GM12878 (cell line): ENCODE data around the gene RNF130. TPM values are rescaled to one million over a fixed set of nuclear protein-coding genes. Genes with fewer than 3 reads are reported as not detected.

Experiments used
- ATAC-seq: fragments of 200-7000 bp; cut with Tn5 transposase; 3 replicates; pipeline ENCODE4 v1.9.1; 2020; ENCODE audit warnings: mild to moderate bottlenecking, moderate library complexity
- BruUV-seq: library from RNA; stranded (reverse); fragments of 400-500 nt; replicated peaks from 2 replicates; lab custom pipeline; 2021; lab: Mats Ljungman, UMichigan
- CTCF ChIA-PET: fragments of 300-600 bp; sonication (Branson Sonifier 250); formaldehyde crosslinking; extraction: SDS; loops from one replicate; lab custom pipeline; 2021; ENCODE audit warnings: inconsistent platforms; lab: Yijun Ruan, JAX
- POLR2A ChIA-PET: fragments of 350-600 bp; formaldehyde crosslinking; extraction: SDS; loops from one replicate; lab custom pipeline; 2021; ENCODE audit warnings: inconsistent platforms; lab: Charles Lee
- RAD21 ChIA-PET: fragments of 300-600 bp; sonication (Branson Sonifier 250); formaldehyde crosslinking; loops from one replicate; lab custom pipeline; 2023; ENCODE audit warnings: antibody characterized with exemption; ENCODE audit not compliant: unreplicated experiment; lab: Charles Lee
- SMC1A ChIA-PET: fragments of 300-600 bp; sonication (Branson Sonifier 250); formaldehyde crosslinking; loops from one replicate; lab custom pipeline; 2023; ENCODE audit not compliant: unreplicated experiment, uncharacterized antibody; lab: Charles Lee
- DNase-seq: peaks from one replicate; pipeline ENCODE4 v3.0.0-alpha.2; 2011; ENCODE audit warnings: low read depth, low spot score
- FAIRE-seq: peaks from 3 replicates; lab custom pipeline; 2011; peaks lifted over from hg19 to GRCh38; lab: Jason Lieb, UNC
- H2AFZ ChIP-seq: 2 replicates; pipeline ENCODE4 v1.6.0; 2011; ENCODE audit warnings: low read depth, low read length, control low read depth; ENCODE audit not compliant: control insufficient read depth
- H3K27ac ChIP-seq: 2 replicates; pipeline ENCODE4 v1.5.1; 2011; ENCODE audit warnings: control low read depth; ENCODE audit not compliant: control insufficient read depth, insufficient read depth
- H3K27me3 ChIP-seq, 2 experiments: replicated peaks in 1 of 2; 2 replicates each; pipeline versions ENCODE4 v1.6.0 to v1.6.1; 2011; ENCODE audit warnings: low read length in 1 of 2; ENCODE audit not compliant: control insufficient read depth in 2 of 2, insufficient read depth in 2 of 2
- H3K36me3 ChIP-seq, 2 experiments: 2 replicates each; pipeline ENCODE4 v1.5.1; 2011; ENCODE audit warnings: low read length in 1 of 2; ENCODE audit not compliant: control insufficient read depth in 2 of 2, insufficient read depth in 2 of 2
- H3K4me1 ChIP-seq: 2 replicates; pipeline ENCODE4 v1.6.1; 2011; ENCODE audit warnings: mild to moderate bottlenecking, low read length, moderate library complexity, mixed read lengths; ENCODE audit not compliant: control insufficient read depth, insufficient read depth
- H3K4me2 ChIP-seq: 2 replicates; pipeline ENCODE4 v1.6.0; 2011; ENCODE audit warnings: control low read depth; ENCODE audit not compliant: control insufficient read depth, insufficient read depth
- H3K4me3 ChIP-seq: fragments of 200-600 bp; sonication (generic); 2 replicates; pipeline ENCODE4 v1.5.1; 2016
- H3K79me2 ChIP-seq: 2 replicates; pipeline ENCODE4 v1.6.0; 2011; ENCODE audit warnings: low read length; ENCODE audit not compliant: control insufficient read depth, insufficient read depth
- H3K9ac ChIP-seq: 2 replicates; pipeline ENCODE4 v1.8.0; 2011; ENCODE audit warnings: low read length, control low read depth, mixed read lengths; ENCODE audit not compliant: control insufficient read depth, insufficient read depth
- H3K9me3 ChIP-seq: replicated peaks from 3 replicates; pipeline ENCODE4 v1.5.1; 2011; ENCODE audit warnings: mild to moderate bottlenecking, low read length; ENCODE audit not compliant: control insufficient read depth, insufficient read depth
- H4K20me1 ChIP-seq: 2 replicates; pipeline ENCODE4 v1.6.0; 2011; ENCODE audit not compliant: control insufficient read depth, insufficient read depth
- CBX3 ChIP-seq: fragments of 200-600 bp; sonication (generic); IDR thresholded peaks from 2 replicates; pipeline ENCODE4 v1.6.1; 2016; ENCODE audit warnings: low read depth, borderline replicate concordance
- EP300 ChIP-seq, 2 experiments: fragments of 150-350 bp in 1 of 2; IDR thresholded peaks; 2 replicates each; pipeline ENCODE4 v1.6.1; 2011 to 2012; ENCODE audit warnings: low read depth in 2 of 2, low read length in 2 of 2, borderline replicate concordance in 1 of 2, improper control_type of control experiment in 1 of 2, inconsistent platforms in 1 of 2; ENCODE audit not compliant: control insufficient read depth in 1 of 2
- FOXM1 ChIP-seq: IDR thresholded peaks from 2 replicates; pipeline ENCODE4 v1.6.1; 2012; ENCODE audit warnings: low read depth, mild to moderate bottlenecking, inconsistent platforms, low read length, moderate library complexity
- HCFC1 ChIP-seq: fragments of 150-350 bp; IDR thresholded peaks from 2 replicates; pipeline ENCODE4 v1.6.1; 2014; ENCODE audit warnings: low read length
- HSF1 ChIP-seq: fragments of 150-350 bp; IDR thresholded peaks from 2 replicates; pipeline ENCODE4 v1.6.1; 2014; ENCODE audit warnings: mild to moderate bottlenecking, low read depth, low read length
- PAX8 ChIP-seq: fragments of 450-650 bp; IDR thresholded peaks from 2 replicates; pipeline ENCODE4 v1.6.1; 2017; ENCODE audit warnings: mild to moderate bottlenecking, moderate library complexity
- SMAD5 ChIP-seq: IDR thresholded peaks from 2 replicates; pipeline ENCODE4 v1.6.1; 2016; ENCODE audit warnings: antibody characterized with exemption, low read depth
- SMC3 ChIP-seq: IDR thresholded peaks from 2 replicates; pipeline ENCODE4 v1.6.1; 2011; ENCODE audit warnings: low read length, improper control_type of control experiment, borderline replicate concordance
- TARDBP ChIP-seq: IDR thresholded peaks from 2 replicates; pipeline ENCODE4 v1.6.1; 2016; ENCODE audit warnings: borderline replicate concordance
- TBL1XR1 ChIP-seq: IDR thresholded peaks from 2 replicates; pipeline ENCODE4 v1.6.1; 2012; ENCODE audit warnings: low read depth, low read length, improper control_type of control experiment
- WGBS: methylation state at CpG from one replicate; pipeline ENCODE4 v1.1.6; 2016; ENCODE audit warnings: low lambda C conversion rate; ENCODE audit not compliant: insufficient replicate concordance, insufficient coverage; ENCODE audit errors: missing lambda C conversion rate; 5-methylcytosine and 5-hydroxymethylcytosine counted together
- in situ Hi-C: fragments of 300-500 bp; cut with MboI; formaldehyde crosslinking; loops from 9 replicates; pipeline ENCODE4 v1.14.3; 2018; ENCODE audit warnings: mixed read lengths
- intact Hi-C: fragments of 100-400 bp; cut with micrococcal nuclease; formaldehyde crosslinking; loops from one replicate; pipeline ENCODE4 v1.14.2; 2022; ENCODE audit not compliant: unreplicated experiment
- polyA plus RNA-seq, 11 experiments: library from polyadenylated mRNA; depleted of rRNA in 4 of 11; unstranded in 6 of 11; stranded (reverse) in 5 of 11; fragments of >200 nt; fragmentation: Nextera tagmentation in 4 of 11; fragmentation: Illumina TruSeq in 1 of 11; extraction: Ambion mirVana in 4 of 11; extraction: Trizol in 1 of 11; gene quantifications; 1 replicate in 1 of 11; 2 replicates in 10 of 11; pipeline versions ENCODE4 v1.2.1 to v1.2.3, GENCODE V29; 2011 to 2016; ENCODE audit warnings: inconsistent platforms in 2 of 11, missing spikeins in 2 of 11, low read depth in 1 of 11
- total RNA-seq, 4 experiments: library from RNA; depleted of rRNA in 3 of 4; stranded (reverse); fragments of >200 nt in 3 of 4; fragmentation: Illumina TruSeq in 1 of 4; extraction: Trizol in 1 of 4; gene quantifications; 2 replicates each; pipeline versions ENCODE4 v1.2.1 to v1.2.3, GENCODE V29; 2013 to 2021
- TF ChIP-seq, protein P1 (sequence below): fragments of 450-650 bp; IDR thresholded peaks from 2 replicates; pipeline ENCODE4 v1.6.1; 2018; ENCODE audit warnings: borderline replicate concordance, mild to moderate bottlenecking; ENCODE audit not compliant: partially characterized antibody

RNF130 gene
- total and polyA plus RNA-seq, 10 of the 15 experiments (the other 5 are each of a cell fraction or from before 2014, with no cell fraction given) = 0.04 to 0.36 (median 0.11) TPM; not detected in 1

DNA sequence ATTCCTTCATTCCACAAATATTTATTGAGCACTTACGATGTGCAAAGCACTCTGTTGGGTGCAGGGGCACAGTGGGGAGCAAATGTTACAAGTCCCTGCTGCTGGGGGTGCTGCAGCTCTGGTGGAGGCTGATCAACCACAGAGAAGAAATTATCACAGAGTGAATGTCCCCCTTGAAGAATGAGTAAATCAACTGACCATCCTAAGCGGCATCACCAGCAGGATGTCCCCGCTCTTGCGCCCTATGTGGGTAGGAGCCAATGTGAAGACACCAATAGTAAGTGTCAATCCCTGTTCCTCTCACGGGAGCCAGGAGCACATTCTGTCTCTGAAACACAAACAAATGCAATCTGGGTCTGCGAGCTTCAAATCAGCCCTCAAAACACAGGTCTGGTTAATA, 116.5 kb downstream of the RNF130 start:
- H3K27ac ChIP-seq = no peak overlapping the region
- TF ChIP-seq SMC3 = no peak
- no peak for TF ChIP-seq SMAD5
- TF ChIP-seq FOXM1 = no peak
- TF ChIP-seq TARDBP = no peak
- TF ChIP-seq CBX3 = no peak
- no peak for TF ChIP-seq HSF1
- TF ChIP-seq, protein P1, sequence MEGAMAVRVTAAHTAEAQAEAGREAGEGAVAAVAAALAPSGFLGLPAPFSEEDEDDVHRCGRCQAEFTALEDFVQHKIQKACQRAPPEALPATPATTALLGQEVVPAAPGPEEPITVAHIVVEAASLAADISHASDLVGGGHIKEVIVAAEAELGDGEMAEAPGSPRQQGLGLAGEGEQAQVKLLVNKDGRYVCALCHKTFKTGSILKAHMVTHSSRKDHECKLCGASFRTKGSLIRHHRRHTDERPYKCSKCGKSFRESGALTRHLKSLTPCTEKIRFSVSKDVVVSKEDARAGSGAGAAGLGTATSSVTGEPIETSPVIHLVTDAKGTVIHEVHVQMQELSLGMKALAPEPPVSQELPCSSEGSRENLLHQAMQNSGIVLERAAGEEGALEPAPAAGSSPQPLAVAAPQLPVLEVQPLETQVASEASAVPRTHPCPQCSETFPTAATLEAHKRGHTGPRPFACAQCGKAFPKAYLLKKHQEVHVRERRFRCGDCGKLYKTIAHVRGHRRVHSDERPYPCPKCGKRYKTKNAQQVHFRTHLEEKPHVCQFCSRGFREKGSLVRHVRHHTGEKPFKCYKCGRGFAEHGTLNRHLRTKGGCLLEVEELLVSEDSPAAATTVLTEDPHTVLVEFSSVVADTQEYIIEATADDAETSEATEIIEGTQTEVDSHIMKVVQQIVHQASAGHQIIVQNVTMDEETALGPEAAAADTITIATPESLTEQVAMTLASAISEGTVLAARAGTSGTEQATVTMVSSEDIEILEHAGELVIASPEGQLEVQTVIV = no peak
- TF ChIP-seq HCFC1 = no peak
- TF ChIP-seq PAX8 = no peak
- TF ChIP-seq TBL1XR1 = no peak
- no peak for TF ChIP-seq EP300 (IDR thresholded peaks at IDR 0.05; ENCODE audit: borderline replicate concordance in 1 of 2, control insufficient read depth in 1 of 2, low read depth in 2 of 2, low read length in 2 of 2)
- DNase-seq (no peak), FAIRE-seq (no peak), ATAC-seq (no peak)
- no peak overlapping the region for H2AFZ ChIP-seq
- H3K36me3 ChIP-seq = no peaks in the 10 kb centered on the region
- H3K4me2 ChIP-seq = no peak overlapping the region
- no peaks in the 10 kb centered on the region for H3K4me1 ChIP-seq
- no peak overlapping the region for H3K9ac ChIP-seq
- CTCF ChIA-PET = no interaction called here
- RAD21 ChIA-PET = no interaction called here
- intact Hi-C loops = no loop called here
- BruUV-seq = no TSS peak
- no peak overlapping the region for H3K4me3 ChIP-seq
- H4K20me1 ChIP-seq = no peaks in the 10 kb centered on the region
- SMC1A ChIA-PET = interaction anchor here (1.1 kb wide), 1 partner anchor 16 kb away, joined by 3 read pairs; no protein-coding TSS in a partner anchor
- in situ Hi-C loops = no loop called here
- WGBS = 57% methylated on average over 6 of the region's 6 CpGs
- H3K9me3 ChIP-seq = no peaks in the 10 kb centered on the region
- no peaks in the 10 kb centered on the region for H3K79me2 ChIP-seq
- no peaks in the 10 kb centered on the region for H3K27me3 ChIP-seq
- POLR2A ChIA-PET = no interaction called here
